K562 (cell line): ENCODE data around the gene ORAI3. TPM values are rescaled to one million over a fixed set of nuclear protein-coding genes. Genes with fewer than 3 reads are reported as not detected.

Experiments used
- FUS ChIP-seq: fragments of 200-400 bp; formaldehyde crosslinking; optimal IDR thresholded peaks from 2 replicates; pipeline ENCODE3; 2017; ENCODE audit warnings: low read depth, low read length
- OTX1 ChIP-seq: fragments of 450-650 bp; formaldehyde crosslinking; IDR thresholded peaks from 2 replicates; pipeline ENCODE4 v1.4.0; 2022; ENCODE audit warnings: mild to moderate bottlenecking
- PHF8 ChIP-seq: fragments of 200-600 bp; sonication (generic); IDR thresholded peaks from 2 replicates; pipeline ENCODE4 v1.6.1; 2012; ENCODE audit warnings: mixed run types, mild to moderate bottlenecking, inconsistent platforms, low read length, moderate library complexity, borderline replicate concordance
- SUPT5H ChIP-seq: fragments of 450-650 bp; IDR thresholded peaks from 2 replicates; pipeline ENCODE4 v1.6.1; 2016
- TAF9B ChIP-seq: fragments of 450-650 bp; IDR thresholded peaks from 2 replicates; pipeline ENCODE4 v1.6.1; 2018; ENCODE audit warnings: mild to moderate bottlenecking; ENCODE audit not compliant: partially characterized antibody
- polyA plus RNA-seq, 8 experiments: library from polyadenylated mRNA; depleted of rRNA in 4 of 8; stranded (reverse) in 5 of 8; unstranded in 3 of 8; fragments of >200 nt; fragmentation: Nextera tagmentation in 2 of 8; fragmentation: Illumina TruSeq in 1 of 8; extraction: Ambion mirVana in 2 of 8; extraction: Trizol in 1 of 8; gene quantifications; 2 replicates each; pipeline versions ENCODE4 v1.2.1 to v1.2.3, GENCODE V29; 2011 to 2014; ENCODE audit warnings: inconsistent platforms in 1 of 8, missing spikeins in 1 of 8
- total RNA-seq, 7 experiments: library from RNA; depleted of rRNA in 6 of 7; stranded (reverse); fragments of >200 nt in 6 of 7; fragmentation: Illumina TruSeq in 2 of 7; extraction: Trizol in 2 of 7; gene quantifications; 2 replicates each; pipeline versions ENCODE4 v1.2.1 to v1.2.3, GENCODE V29; 2011 to 2021; ENCODE audit warnings: low replicate concordance in 1 of 7
- TF ChIP-seq, protein P1 (sequence below): sonication (generic); formaldehyde crosslinking; IDR thresholded peaks from 2 replicates; pipeline ENCODE4 v1.9.0; 2022; ENCODE audit warnings: mild to moderate bottlenecking, missing genetic modification reagents
- TF ChIP-seq, protein P2 (sequence below), 2 experiments: fragments of 450-650 bp in 1 of 2; sonication (generic) in 1 of 2; formaldehyde crosslinking in 1 of 2; IDR thresholded peaks; 2 replicates each; pipeline versions ENCODE4 v1.7.1 to v1.9.0; 2016 to 2022; ENCODE audit warnings: inconsistent platforms in 1 of 2, mild to moderate bottlenecking in 1 of 2, missing genetic modification reagents in 1 of 2
- TF ChIP-seq, protein P3 (sequence below), 2 experiments: fragments of 450-650 bp; formaldehyde crosslinking in 1 of 2; IDR thresholded peaks; 2 replicates each; pipeline versions ENCODE4 v1.4.0 to v1.6.1; 2014 to 2020; ENCODE audit warnings: mild to moderate bottlenecking in 2 of 2, borderline replicate concordance in 1 of 2, low read depth in 1 of 2

The ORAI3 gene
- total and polyA plus RNA-seq, 9 of the 15 experiments (the other 6 are each of a cell fraction or from before 2014, with no cell fraction given) = 4.9 to 23.3 (median 14.1) TPM

DNA sequence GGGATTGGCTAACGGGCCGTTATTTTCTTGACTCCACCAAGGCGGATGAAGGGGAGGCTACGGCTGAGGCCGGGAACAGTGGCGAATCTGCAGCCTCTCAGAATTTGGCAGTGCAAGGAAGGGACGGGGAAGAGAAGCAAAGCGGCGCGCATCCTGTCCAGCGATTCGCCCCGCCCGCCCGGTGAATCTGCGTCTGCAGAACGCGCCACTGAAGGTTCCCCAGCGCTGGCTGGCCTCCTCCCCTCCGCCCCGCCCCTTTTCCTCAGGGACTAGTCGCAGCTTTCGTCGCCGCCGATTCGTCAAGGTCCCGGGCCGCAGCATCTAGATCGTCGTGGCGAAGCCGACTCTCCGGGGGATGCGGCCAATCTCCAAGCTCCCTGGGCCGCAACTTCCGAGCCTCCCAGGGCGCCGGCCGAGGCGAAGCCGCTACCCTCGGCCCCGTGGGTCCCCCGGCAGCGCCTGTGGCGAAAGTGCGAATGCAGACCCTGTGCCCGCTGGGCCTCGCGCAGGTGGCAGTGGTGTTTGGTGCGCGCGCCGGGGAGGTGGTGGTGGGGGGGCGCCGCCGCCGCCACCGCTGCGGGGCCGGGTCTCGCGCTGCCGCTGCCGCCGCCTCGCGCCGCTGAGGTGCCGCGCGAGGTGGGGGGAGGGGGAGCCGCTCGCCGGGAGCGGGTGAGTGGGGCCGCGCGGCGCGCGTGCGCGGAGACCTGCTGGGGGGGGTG lies 8.7 kb downstream of the ORAI3 start, which contains the start of gene SETD1A (continued):
- TF ChIP-seq, protein P1, sequence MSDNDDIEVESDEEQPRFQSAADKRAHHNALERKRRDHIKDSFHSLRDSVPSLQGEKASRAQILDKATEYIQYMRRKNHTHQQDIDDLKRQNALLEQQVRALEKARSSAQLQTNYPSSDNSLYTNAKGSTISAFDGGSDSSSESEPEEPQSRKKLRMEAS (CRISPR knock-in tag) = peak; percentile 73
- peak; percentile 67 for TF ChIP-seq TAF9B
- TF ChIP-seq OTX1 (CRISPR knock-in tag) = peak; percentile 31; the same call in 1 of the 2 replicates
- TF ChIP-seq FUS = peak; percentile 86
- TF ChIP-seq, protein P2, sequence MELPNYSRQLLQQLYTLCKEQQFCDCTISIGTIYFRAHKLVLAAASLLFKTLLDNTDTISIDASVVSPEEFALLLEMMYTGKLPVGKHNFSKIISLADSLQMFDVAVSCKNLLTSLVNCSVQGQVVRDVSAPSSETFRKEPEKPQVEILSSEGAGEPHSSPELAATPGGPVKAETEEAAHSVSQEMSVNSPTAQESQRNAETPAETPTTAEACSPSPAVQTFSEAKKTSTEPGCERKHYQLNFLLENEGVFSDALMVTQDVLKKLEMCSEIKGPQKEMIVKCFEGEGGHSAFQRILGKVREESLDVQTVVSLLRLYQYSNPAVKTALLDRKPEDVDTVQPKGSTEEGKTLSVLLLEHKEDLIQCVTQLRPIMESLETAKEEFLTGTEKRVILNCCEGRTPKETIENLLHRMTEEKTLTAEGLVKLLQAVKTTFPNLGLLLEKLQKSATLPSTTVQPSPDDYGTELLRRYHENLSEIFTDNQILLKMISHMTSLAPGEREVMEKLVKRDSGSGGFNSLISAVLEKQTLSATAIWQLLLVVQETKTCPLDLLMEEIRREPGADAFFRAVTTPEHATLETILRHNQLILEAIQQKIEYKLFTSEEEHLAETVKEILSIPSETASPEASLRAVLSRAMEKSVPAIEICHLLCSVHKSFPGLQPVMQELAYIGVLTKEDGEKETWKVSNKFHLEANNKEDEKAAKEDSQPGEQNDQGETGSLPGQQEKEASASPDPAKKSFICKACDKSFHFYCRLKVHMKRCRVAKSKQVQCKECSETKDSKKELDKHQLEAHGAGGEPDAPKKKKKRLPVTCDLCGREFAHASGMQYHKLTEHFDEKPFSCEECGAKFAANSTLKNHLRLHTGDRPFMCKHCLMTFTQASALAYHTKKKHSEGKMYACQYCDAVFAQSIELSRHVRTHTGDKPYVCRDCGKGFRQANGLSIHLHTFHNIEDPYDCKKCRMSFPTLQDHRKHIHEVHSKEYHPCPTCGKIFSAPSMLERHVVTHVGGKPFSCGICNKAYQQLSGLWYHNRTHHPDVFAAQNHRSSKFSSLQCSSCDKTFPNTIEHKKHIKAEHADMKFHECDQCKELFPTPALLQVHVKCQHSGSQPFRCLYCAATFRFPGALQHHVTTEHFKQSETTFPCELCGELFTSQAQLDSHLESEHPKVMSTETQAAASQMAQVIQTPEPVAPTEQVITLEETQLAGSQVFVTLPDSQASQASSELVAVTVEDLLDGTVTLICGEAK (IDR thresholded peaks at IDR 0.05) = peak; percentile 89
- TF ChIP-seq, protein P2 (CRISPR knock-in tag; IDR thresholded peaks at IDR 0.05) = no peak
- TF ChIP-seq, protein P3, sequence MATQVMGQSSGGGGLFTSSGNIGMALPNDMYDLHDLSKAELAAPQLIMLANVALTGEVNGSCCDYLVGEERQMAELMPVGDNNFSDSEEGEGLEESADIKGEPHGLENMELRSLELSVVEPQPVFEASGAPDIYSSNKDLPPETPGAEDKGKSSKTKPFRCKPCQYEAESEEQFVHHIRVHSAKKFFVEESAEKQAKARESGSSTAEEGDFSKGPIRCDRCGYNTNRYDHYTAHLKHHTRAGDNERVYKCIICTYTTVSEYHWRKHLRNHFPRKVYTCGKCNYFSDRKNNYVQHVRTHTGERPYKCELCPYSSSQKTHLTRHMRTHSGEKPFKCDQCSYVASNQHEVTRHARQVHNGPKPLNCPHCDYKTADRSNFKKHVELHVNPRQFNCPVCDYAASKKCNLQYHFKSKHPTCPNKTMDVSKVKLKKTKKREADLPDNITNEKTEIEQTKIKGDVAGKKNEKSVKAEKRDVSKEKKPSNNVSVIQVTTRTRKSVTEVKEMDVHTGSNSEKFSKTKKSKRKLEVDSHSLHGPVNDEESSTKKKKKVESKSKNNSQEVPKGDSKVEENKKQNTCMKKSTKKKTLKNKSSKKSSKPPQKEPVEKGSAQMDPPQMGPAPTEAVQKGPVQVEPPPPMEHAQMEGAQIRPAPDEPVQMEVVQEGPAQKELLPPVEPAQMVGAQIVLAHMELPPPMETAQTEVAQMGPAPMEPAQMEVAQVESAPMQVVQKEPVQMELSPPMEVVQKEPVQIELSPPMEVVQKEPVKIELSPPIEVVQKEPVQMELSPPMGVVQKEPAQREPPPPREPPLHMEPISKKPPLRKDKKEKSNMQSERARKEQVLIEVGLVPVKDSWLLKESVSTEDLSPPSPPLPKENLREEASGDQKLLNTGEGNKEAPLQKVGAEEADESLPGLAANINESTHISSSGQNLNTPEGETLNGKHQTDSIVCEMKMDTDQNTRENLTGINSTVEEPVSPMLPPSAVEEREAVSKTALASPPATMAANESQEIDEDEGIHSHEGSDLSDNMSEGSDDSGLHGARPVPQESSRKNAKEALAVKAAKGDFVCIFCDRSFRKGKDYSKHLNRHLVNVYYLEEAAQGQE (IDR thresholded peaks at IDR 0.05; ENCODE audit: borderline replicate concordance) = no peak
- TF ChIP-seq, protein P3 (CRISPR knock-in tag; IDR thresholded peaks at IDR 0.05; ENCODE audit: low read depth) = peak; percentile 72
- TF ChIP-seq SUPT5H = 0 out of 2 replicates have a peak, but pooled peaks have one; percentile 44
- peak; percentile 60; the same call in 1 of the 2 replicates for TF ChIP-seq PHF8
